ENCODE data around the gene CSRP1.

The CSRP1 gene

DNA sequence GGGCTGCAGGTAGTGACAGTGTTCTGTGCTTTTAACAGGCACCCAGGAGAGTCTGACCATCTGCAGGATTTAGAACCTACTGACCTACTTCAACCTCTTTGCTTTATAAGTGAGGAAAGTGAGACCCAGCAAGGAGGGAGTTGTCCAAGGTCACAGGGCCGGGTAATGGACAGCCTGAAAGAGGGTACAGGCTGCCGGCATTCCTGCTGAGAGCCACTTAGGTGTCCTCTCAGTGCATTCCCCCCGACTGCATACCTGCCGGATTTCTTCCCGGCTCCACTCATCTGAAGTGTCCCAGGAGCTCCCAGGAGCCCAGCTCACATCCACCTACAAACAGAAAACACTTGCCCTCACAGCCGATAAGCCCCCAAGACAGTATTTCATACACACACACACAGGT lies 51.8 kb downstream of the CSRP1 start:
- DNase-seq (ENCODE audit: low read depth in 2 of 2) = no peak

DNA sequence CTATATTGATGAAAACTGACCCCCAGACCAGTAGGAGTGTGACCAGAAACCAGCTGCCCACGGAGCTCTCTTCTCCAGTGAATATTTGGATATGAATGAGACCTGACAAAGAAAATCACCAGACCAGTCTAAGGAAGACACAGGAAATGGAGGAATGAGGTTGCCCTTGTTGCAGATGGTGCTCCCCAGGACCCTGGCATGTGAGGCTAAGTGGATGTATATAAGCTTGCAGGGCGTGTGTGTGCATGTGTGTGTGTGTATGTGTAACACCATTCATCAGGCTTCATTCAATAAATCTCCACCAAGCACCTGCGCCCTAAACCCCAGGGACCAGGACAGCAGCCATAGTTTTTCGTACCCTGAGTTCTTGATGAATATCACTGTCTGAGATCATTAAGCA lies 52.3 kb downstream of the CSRP1 start:
- no peak for DNase-seq (ENCODE audit: low read depth in 2 of 2)

DNA sequence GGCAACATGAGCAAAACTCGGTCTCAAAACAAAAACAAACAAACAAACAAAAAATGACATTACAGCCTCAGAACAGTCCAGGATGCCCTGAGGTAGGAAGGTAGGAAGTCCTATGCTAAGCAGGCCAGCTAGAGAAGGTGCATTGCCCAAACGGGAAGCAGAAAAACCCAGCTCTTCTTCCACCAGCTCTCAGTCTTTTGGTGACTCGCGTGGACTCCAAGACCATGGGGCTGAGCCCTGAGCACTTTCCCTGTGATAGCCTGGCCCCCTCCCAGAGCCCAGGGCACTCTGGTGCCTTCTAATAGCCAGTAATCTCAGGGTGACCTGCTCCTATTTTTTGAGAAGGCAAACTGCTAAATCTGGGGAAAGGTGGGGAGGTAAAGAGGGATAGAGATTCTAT lies 54.1 kb downstream of the CSRP1 start:
- DNase-seq (ENCODE audit: low read depth in 2 of 2) = no peak

DNA sequence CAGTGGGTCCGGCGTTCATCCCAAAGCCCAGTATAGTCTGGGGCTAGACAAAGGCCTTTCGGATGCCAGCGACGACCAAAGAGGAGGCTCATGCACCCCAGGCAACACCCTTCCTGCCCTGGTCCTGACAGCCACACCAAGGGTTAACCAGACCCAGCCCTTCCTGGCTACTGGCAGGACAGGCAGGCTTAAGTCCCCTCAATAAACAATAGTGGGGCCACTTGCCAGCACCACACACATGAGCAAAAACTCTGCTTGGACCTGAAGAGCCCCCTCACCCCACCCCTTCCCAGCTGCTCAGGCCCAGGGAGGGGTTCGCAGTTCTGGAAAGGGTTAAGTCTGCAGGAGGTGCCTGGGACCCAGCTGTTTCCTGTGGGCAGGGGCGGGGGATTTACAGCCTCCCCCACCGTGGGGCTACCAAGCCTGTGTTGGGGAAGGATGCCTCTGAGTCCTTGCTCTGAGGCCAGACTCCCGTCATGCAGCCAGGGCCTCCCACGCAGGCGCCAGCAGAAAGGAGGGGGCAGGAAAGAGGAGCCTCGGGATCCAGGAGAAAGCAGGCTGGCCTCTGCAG lies 56.1 kb downstream of the CSRP1 start:
- DNase-seq (ENCODE audit: low read depth in 2 of 2) = peak in 1 of 2 experiments; percentile 42

DNA sequence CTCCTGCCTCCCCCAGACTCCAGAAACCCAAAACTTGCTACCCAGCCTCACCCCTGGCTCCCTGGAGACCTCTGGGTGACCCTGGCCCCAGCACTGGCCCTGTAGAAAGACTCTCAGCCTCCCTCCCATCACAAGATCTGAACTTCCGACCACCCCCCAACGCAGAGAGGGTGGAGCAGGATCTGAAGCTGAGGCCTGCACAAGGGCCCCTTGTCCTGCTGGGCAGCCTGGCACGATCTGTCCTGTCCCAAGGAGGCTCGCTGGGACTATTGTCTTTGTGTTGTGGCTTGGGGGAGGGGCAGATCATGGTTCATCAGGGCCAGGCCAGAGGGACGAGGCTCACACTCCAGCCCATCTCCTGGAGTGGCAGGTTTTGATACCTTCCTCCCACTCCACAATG lies 57.9 kb downstream of the CSRP1 start:
- no peak for DNase-seq (ENCODE audit: low read depth in 2 of 2)

DNA sequence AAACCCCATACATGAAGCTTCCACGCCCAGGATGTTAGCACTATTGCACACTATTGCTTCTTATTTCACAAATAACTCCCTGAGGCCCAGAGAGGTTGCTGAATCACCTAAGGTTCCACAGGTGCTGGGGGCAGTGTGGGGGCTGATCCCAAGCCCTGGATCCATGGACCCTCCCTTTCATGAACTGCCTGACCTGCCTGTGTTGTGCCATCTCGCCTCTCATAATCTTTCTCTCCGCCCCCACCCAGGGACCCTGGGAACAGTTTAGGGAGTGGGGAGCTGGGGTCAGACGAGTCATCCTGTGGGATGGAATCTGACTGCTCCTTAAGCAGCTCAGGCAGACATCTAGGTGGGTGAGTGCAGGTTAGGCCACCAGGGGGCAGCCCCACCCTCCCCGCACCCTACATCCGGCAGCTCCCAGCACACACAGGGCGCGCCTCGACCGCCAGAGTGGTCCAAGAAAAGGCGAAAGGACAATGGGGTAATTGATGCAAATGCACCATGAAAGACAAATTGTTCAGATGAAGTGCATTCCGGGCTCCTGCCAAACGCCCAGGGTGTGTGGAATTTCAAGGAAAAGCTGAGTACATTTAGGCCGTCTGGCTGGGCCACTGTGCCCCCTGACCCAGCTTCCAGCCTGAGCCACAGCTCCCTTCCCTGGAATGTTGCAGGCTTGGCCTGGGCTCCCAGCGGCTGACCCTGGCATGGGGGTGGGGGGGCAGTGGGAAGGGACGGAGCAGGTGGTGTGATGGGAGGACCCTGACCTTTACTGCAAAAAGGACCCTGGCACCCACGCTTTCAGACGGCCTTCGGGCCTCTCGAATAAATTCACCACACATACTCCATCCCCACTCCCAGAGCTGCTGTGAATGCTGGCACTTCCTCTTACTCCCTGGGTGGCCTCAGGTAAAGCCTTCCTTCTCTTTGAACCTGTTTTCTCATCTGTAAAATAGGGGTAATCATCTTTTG lies 58.7 kb downstream of the CSRP1 start:
- peak in 1 of 2 experiments; percentile 26 for DNase-seq (ENCODE audit: low read depth in 2 of 2)

DNA sequence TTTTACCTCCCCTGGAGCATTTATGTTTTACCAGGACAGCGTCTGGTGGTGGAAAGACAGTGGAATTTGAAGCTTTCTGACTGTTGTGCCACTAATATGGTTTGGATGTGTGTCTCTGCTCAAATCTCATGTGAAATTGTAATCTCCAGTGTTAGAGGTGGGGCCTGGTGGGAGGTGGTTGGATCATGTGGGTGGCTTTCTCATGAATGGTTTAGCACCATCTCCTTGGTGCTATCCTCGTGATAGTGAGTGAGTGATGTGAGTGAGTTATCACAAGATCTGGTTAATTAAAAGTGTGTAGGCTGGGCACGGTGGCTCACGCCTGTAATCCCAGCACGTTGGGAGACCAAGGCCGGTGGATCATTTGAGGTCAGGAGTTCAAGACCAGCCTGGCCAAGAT lies 61.6 kb downstream of the CSRP1 start:
- no peak for DNase-seq (ENCODE audit: low read depth in 2 of 2)

DNA sequence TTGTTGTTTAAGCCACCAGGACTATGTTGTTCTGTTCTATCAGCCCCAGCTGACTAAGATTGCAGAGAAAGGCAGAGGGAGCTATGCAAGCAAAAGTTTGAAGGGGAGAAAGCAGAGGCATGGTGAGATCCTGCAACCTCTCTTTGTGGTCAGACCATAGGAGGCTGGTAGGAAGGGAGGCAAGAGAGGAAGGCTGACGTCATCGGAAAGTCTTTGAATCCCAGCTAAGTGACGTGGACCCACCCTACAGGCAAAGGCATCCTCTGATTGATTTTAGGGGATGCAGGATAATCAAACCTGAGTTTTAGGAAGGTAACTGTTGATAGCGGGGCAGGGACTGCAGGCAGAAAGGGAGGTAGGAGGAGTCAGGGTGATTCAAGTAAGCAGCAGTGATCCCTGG lies 62.1 kb downstream of the CSRP1 start:
- no peak for DNase-seq (ENCODE audit: low read depth in 2 of 2)

DNA sequence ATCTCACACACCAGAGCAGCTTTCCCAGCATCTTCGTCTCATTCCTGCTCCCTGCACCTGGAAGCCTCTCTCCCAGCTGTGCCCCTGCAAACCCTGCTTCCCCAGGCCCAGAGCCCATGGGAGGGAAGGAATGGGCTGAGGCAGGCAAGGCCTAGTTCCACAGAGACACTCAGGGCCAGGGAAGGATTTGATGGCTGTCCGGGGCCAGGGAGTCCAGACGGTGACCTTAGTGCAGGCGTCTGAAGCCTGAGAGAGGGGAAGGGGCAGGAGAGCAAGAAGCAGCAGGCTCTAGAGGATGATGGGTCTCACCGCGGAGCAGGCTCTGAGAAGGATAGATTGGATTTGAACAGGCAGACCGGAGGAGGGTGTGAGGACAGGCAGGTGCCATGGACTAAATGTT lies 63.2 kb downstream of the CSRP1 start:
- DNase-seq (ENCODE audit: low read depth in 2 of 2) = no peak

DNA sequence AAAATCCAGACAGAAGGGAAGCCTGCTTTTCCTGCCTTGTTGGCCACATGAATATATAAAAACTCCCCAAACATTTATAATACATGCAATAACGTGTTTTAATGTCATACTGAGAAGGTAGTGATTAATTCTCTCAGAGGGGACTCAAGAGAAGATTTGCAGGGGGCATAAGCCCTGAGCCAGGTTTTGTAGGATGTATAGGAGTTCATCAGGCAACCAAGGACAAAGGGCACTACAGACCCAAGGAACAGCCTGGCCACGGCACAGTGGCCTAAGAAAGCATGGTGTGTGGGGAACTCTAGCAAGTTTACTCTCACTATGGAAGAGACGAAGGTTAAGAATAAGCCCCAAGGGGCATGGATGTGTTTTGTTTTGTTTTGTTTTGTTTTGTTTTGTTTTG lies 70.0 kb downstream of the CSRP1 start:
- no peak for DNase-seq (ENCODE audit: low read depth in 2 of 2)

DNA sequence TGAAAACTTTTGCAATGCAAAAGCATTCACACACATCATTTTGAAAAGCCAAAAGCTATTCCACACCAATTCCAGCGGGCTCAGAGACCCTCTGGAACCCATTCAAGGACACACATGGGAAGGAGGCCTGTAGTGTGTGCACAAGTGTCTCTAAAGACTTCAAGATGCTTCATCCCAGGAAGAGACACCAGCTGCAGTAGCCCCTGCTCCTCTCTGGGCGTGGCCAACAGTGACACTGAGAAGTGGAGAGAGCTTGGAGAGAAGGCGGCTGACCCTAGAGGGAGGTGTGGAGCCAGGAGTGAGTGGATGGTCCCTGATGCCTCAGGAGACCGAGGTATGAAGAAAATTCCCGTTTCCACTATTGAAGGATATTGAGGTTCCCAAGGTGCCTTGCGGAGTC lies 70.5 kb downstream of the CSRP1 start:
- no peak for DNase-seq (ENCODE audit: low read depth in 2 of 2)

DNA sequence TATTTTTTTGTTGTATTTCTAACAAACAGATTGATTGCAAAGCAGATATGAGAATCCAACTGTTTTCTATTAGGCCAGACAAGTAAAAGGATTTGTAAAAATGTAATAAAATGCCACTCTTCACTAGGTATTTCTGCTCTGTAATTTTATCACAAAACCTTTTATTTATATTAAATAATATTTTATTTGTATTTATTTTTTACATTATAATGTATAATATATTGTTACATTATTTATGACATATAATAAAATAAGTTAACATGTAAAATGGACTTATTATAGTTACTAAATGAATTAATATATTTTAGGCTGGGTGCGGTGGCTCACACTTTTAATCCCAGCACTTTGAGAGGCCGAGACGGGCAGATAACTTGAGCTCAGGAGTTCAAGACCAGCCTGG lies 72.7 kb downstream of the CSRP1 start:
- DNase-seq (ENCODE audit: low read depth in 2 of 2) = no peak

DNA sequence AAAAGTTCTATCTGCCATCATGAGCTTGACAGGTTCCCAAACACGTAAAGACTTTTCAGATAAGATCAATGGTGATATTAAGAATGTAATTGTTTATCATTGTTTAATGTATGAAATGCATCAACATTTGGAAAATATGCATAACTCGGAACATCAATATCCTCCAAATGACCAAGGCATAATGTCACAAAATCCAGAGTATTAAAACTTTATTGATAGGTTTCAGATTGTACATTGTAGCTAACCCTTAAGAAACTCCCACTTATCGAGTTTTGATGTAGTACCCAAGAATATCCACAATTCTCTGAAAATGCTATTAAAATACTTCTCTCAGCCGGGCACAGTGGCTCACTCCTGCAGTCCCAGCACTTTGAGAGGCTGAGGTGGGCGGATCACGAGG lies 73.3 kb downstream of the CSRP1 start:
- DNase-seq (ENCODE audit: low read depth in 2 of 2) = no peak
